Ovary (tissue), 9 donors: ENCODE measurements around the gene BBX. TPM values are rescaled to one million over a fixed set of nuclear protein-coding genes. Genes with fewer than 3 reads are reported as not detected.

Experiments used
- DNase-seq, 5 donors: peaks; one replicate each; pipeline ENCODE4 v3.0.0-alpha.2; 2019 to 2020
- H3K27ac ChIP-seq, 2 donors: fragments of 200-600 bp; one replicate each; pipeline versions ENCODE4 v1.5.1 to v1.8.0; 2019 to 2022
- H3K27me3 ChIP-seq: fragments of 200-600 bp; one replicate; pipeline ENCODE4 v1.8.0; 2022
- H3K36me3 ChIP-seq: fragments of 200-600 bp; sonication (generic); one replicate; pipeline ENCODE4 v1.5.1; 2019
- H3K4me1 ChIP-seq: one replicate; pipeline ENCODE4 v1.8.1; 2013; ENCODE audit warnings: mild to moderate bottlenecking, moderate library complexity; ENCODE audit not compliant: insufficient read depth
- H3K4me3 ChIP-seq: fragments of 200-600 bp; sonication (generic); one replicate; pipeline ENCODE4 v1.5.1; 2017
- H3K9me3 ChIP-seq, 2 donors: fragments of 200-600 bp in 1 of 2; sonication (generic) in 1 of 2; one replicate each; pipeline versions ENCODE4 v1.5.1 to v1.8.1; 2013 to 2019; ENCODE audit warnings: mild to moderate bottlenecking in 1 of 2, moderate library complexity in 1 of 2
- CTCF ChIP-seq, 3 donors: fragments of 450-650 bp in 2 of 3; fragments of 200-600 bp in 1 of 3; IDR thresholded peaks; one replicate each; pipeline versions ENCODE4 v1.5.1 to v1.8.0; 2016 to 2022; ENCODE audit warnings: antibody characterized with exemption in 3 of 3, mild to moderate bottlenecking in 1 of 3
- EP300 ChIP-seq: sonication (generic); formaldehyde crosslinking; IDR thresholded peaks from one replicate; pipeline ENCODE4 v1.6.1; 2017; ENCODE audit warnings: antibody characterized with exemption
- POLR2A ChIP-seq: fragments of 450-650 bp; IDR thresholded peaks from one replicate; pipeline ENCODE4 v1.6.1; 2017; ENCODE audit warnings: antibody characterized with exemption, mild to moderate bottlenecking, moderate library complexity
- WGBS, 3 donors: extraction: QIAGEN DNeasy Blood & Tissue Kit in 1 of 3; methylation state at CpG; one replicate each; pipeline versions ENCODE4 v1.1.5 to v1.1.7; 2013 to 2017; 5-methylcytosine and 5-hydroxymethylcytosine counted together
- intact Hi-C, 4 donors: fragments of 100-400 bp; cut with DNase I; formaldehyde crosslinking; loops; one replicate each; pipeline versions ENCODE4 v1.11.0 to v1.15.1; 2022 to 2023
- polyA plus RNA-seq, 2 donors: library from polyadenylated mRNA; stranded (reverse); fragments of 200-250 nt in 1 of 2; fragments of 350-450 nt in 1 of 2; fragmentation: Illumina TruSeq in 1 of 2; extraction: RNeasy Lipid Tissue Mini Kit (QIAGEN cat#74804) in 1 of 2; gene quantifications; one replicate each; pipeline ENCODE4 v1.2.3, GENCODE V29; 2013 to 2014
- total RNA-seq, 7 donors: library from RNA; depleted of rRNA in 2 of 7; stranded (reverse); fragments of >200 nt in 2 of 7; fragmentation: NEBNext Ultra II Directional in 3 of 7; extraction: Animal tissue kit (Norgen Biotek cat#: 25700) in 3 of 7; gene quantifications; one replicate each; pipeline versions ENCODE4 v1.1.0 to v1.2.4, GENCODE V29; 2016 to 2023
- donor health status: DM: no; HTN: no; CAD: no; lungs with moderate emphysema.
- donor health status: DM: no; HTN: no; CAD: no.
- donor health status: Bipolar disorder and iron deficiency.
- donor health status: DM: yes; HTN: yes; CAD: no.
- donor health status: DM: no; HTN: no; CAD: no.
- donor health status: DM: yes; HTN: yes; CAD: no.

BBX gene
- total and polyA plus RNA-seq, 9 donors, result 15.8 to 114 (median 86.3) TPM

DNA sequence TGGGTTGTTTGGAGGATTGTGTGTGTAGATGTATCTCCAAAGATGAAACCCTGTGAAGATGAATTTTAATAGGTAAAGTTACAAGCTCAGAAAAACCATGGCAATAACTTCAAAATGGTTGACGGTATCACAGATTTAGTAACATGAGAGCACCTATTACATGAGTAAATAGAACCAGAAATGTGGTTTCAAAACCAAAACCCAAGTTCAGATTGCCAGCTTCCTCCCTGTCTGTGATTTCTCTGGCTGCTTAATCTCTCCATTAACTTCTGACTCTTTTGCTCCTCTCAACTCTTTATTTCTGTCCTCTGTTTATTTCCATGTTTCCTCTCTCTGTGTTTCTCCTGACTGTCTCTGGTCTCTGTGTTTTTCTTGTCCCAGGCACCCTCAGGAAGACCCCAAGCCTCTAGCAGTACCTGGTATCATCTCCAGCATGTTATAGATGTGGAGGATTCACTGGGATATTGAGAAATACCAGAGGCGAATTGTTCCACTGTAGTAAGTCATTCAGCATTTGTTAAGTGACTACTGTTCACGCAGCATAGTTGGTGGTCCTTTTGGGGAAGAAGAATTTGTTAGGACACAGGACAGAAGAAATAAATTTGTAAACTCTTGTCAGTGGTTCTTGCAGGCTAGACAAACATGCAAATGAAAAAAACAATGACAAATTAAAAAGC is 138.8 kb downstream of the BBX start:
- Histone ChIP-seq H3K4me3 (no peak overlapping the region), H3K27me3 (no peaks in the 10 kb centered on the region)
- 63 to 79% (median 64%) methylated on average over 3 of the region's 3 CpGs for WGBS, 3 donors

DNA sequence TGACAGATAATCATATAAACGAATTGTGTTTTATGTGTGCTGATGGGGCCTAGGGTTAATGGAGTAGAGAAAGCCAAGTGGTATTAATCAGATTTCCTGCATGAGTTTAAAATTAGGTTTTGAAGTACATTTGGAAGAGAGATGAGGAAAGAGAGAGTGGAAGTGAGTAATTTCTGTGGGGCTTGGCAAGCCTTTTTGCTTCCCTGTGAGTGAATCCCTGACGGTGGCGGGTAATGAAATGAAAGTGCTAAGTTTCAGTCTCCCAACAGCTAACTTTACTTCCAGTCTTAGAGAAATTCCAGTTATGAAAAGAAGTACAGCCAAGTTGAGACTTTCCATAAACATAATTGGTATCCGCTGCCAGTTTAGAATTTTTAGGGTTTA is 139.4 kb downstream of the BBX start:
- Histone ChIP-seq H3K4me3 (no peak overlapping the region), H3K36me3 (no peaks in the 10 kb centered on the region), H3K27me3 (no peaks in the 10 kb centered on the region), H3K4me1 (peaks cover 7% of the 10 kb centered on the region), H3K9me3 (no peaks in the 10 kb centered on the region), H3K27ac (peak overlapping the region in 1 of 2 donors; percentile 0)
- intact Hi-C loops, result no loop called here
- WGBS, 3 donors, result 12 to 26% (median 16%) methylated on average over 4 of the region's 4 CpGs
- TF ChIP-seq POLR2A (no peak), CTCF (IDR thresholded peaks at IDR 0.05) (no peak), EP300 (no peak)
- peak in 2 of 5 donors; percentile 19 to 41 for DNase-seq

More for the DNA sequence above, 138.8 kb downstream of the BBX start:
- TF ChIP-seq EP300, result no peak
- TF ChIP-seq POLR2A, result no peak
- TF ChIP-seq CTCF (IDR thresholded peaks at IDR 0.05), result no peak
- Histone ChIP-seq H3K9me3 (no peaks in the 10 kb centered on the region), H3K36me3 (no peaks in the 10 kb centered on the region), H3K4me1 (peaks cover 7% of the 10 kb centered on the region), H3K27ac (peak overlapping the region in 1 of 2 donors; percentile 0)
- DNase-seq, result no peak
- intact Hi-C loops, result no loop called here

GRCh38 chr3:107662586-107662985 is 139.8 kb downstream of the BBX start:
- H3K4me3 ChIP-seq, result no peak overlapping the region
- intact Hi-C loops, result no loop called here
- TF ChIP-seq EP300, result no peak
- TF ChIP-seq POLR2A, result no peak
- TF ChIP-seq CTCF (IDR thresholded peaks at IDR 0.05), result no peak
- no peaks in the 10 kb centered on the region for H3K36me3 ChIP-seq
- 23 to 37% (median 32%) methylated on average over 7 of the region's 7 CpGs for WGBS, 3 donors
- H3K4me1 ChIP-seq, result peaks cover 7% of the 10 kb centered on the region
- no peak overlapping the region for H3K27ac ChIP-seq
- no peak for DNase-seq
- no peaks in the 10 kb centered on the region for H3K27me3 ChIP-seq
- no peaks in the 10 kb centered on the region for H3K9me3 ChIP-seq

- Histone ChIP-seq H3K4me1 (peaks cover 7% of the 10 kb centered on the region), H3K27me3 (no peaks in the 10 kb centered on the region), H3K36me3 (no peaks in the 10 kb centered on the region), H3K4me3 (no peak overlapping the region), H3K27ac (no peak overlapping the region), H3K9me3 (no peaks in the 10 kb centered on the region)
- TF ChIP-seq CTCF (IDR thresholded peaks at IDR 0.05) (no peak), EP300 (no peak), POLR2A (no peak)
- WGBS, 3 donors, result 16 to 49% (median 42%) methylated on average over 2 of the region's 2 CpGs
- intact Hi-C loops, result no loop called here
- no peak for DNase-seq
Observed at GRCh38 chr3:107663266-107663665, 140.5 kb downstream of the BBX start.
